Superior temporal gyrus (tissue), 1 donor: ENCODE data around the gene FOXB2.
"Not testable (repeated sequence)": the region's sequence is repeated elsewhere in the genome, so short reads cannot be mapped to it uniquely, and the experiment has no call there.

Experiments
- DNase-seq: peaks from one replicate; pipeline ENCODE4 v3.0.0-alpha.2; 2016; ENCODE audit errors: extremely low spot score

The FOXB2 gene

DNA sequence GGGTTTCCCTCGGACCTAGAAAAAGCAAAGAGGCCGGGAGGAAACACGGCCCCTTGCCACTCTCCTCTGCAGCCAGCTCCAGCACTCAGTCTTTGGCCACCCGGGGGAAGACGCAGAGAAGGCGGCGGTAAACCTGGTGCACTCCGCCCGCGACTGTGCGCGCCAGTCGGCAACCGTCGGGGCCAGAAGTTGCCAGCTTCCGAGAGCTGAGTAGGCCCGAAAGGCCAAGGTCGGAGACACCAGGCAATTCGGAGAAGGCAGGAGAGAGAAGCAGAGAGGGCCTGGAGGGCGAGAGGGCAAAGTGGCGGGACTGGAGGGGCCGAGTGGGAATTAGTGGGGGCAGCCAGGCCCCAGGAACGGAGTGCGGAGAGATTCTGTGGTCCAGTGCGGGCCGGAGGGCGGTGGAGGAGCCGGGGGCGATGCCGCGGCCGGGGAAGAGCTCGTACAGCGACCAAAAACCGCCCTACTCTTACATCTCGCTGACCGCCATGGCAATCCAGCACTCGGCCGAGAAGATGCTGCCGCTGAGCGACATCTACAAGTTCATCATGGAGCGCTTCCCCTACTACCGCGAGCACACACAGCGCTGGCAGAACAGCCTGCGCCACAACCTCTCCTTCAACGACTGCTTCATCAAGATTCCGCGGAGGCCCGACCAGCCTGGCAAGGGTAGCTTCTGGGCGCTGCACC lies at the start of gene FOXB2:
TSS of gene FOXB2 (plus strand) at position 420 of the 690 bp plus-strand sequence. CDS start at position 420, 0 bp downstream.
- no peak for DNase-seq

GRCh38 chr9:76969716-76970115 lies 49.7 kb upstream of the FOXB2 start:
- no peak for DNase-seq

DNA sequence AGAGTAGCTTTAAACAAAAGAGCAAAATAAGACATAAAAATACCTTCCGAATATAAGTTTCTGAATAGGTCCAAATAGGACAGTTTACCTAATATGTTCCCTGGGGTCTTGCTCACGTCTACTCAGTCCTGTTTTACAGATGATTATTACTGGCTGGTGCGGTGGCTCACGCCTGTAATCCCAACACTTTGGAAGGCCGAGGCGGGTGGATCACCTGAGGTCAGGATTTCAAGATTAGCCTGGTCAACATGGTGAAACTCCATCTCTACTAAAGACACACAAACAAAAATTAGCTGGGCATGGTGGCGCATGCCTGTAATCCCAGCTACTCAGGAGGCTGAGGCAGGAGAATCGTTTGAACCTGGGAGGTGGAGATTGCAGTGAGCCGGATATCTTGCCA lies 40.6 kb upstream of the FOXB2 start:
- DNase-seq, result not testable (repeated sequence)

DNA sequence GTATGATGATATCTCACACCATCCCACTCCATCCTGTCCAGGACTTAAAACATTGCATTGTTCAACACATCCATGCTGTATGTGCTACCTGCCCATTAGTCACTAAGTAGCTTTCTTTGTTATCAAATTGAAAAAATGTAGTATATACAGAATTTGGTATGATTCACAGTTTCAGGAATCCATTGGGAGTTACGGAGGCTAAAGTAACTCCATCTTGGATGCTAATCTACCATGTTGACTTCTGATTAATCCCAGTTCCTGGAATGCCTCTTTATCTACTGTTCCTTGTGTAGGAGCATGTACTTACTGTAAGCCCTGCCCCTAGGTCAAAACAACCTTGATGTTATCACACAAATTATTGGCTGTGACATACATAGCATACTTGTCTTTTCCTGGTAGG lies 38.9 kb upstream of the FOXB2 start:
- DNase-seq, result no peak

DNA sequence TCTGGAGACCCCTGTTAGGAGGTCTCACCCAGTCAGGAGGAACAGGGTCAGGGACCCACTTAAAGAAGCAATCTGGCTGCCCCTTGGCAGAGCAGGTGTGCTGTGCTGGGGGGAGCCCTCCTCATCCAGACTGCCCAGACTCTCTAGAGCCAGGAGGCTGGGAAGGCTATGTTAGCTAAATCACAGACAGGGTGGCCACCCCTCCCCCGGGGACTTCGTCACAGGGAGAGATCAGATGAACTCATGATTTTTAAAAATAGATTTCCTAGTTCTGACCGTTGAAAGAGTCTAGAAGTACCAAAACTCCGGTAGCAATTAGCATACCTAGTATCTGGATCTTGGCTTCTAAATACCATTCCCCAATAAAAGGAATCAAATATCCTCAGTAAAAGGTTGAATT lies 35.0 kb upstream of the FOXB2 start:
- no peak for DNase-seq

DNA sequence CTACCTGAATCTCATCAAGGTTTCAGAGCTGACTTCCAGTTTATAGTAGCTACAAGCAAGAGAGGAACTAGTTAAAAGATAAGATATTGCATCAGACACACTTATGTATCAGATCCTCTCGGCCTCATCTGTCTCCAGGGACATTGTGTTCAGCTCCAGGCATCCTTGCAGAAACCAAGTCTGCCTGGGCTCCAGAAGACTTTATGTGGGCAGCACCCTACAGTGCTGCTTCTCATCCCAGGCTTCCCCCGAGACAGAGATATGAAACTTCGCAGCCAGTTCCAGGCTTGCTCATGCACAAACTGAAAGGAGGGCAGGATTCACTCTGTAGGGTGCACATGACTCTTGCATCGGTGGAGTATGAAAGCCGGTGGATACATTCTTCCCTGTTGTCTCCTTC lies 33.9 kb upstream of the FOXB2 start:
- no peak for DNase-seq

DNA sequence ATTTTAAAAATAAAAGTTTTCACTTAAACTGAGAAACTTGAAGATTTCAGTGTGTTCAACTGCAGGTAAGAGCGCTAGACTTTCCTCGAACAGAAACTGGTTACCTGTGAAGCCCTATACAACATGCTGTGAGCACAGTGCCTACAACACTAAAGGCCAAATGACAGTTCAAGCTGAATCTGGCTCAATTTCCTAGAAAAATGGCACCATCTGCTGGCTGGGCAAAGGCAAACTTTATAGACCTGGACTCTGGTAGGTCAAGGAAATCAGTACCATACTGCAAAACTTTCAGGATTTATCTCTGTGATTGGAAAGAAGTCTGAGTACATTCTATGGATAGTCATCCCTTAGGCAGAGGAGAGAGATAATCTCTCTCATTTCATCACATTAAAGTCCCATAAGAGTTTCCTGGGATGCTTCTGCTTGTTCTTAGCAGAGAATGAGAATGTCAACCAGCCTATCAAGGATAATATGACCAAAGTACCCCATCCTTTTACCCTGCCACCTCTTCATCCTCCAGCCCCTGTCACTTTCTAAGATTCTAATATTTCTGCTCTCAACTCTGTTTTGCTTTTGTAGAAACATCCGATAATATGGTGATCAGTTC lies 31.8 kb upstream of the FOXB2 start:
- DNase-seq, result peak; percentile 92

DNA sequence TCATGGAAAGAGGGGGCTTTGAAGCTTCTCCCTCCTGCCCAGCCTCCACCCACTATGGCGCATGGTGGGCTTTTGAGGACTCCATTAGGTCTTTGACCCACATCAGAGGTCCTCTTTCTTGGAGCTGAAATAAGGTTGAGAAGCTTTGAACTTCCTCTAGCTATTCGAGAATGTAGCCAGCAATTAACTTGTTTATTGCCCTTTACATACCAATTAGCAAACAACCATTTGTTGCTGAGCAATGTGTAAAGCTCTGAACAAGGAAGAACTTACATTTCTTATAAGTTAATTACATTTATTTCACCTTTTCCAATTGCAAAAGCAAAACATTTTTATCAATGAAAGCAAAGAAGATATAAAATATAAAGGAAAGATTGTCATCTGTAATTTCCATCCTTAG lies 30.5 kb upstream of the FOXB2 start:
- DNase-seq, result no peak

GRCh38 chr9:76989501-76989900 lies 30.0 kb upstream of the FOXB2 start:
- peak; percentile 66 for DNase-seq

DNA sequence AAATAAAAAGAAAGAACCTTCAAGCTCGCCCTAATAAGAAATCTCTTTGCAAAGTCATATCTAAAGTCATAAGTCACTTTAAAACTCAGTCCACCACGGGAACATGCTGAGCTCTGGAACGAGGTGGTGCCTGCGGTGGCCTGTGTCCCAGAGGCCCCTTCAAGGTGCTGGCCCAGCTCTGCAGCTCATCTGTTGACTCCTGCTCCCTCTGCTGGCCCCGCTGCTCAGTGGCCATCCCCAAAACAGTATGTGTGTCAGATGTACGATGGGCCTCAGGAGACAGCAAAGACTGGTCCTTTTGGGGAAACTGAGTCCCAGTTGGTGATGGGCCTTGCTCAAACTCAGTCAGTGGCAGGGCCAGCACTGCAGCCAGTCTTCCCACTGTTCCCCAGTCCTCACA lies 22.8 kb upstream of the FOXB2 start:
- DNase-seq, result peak; percentile 56

- no peak for DNase-seq
Measured at GRCh38 chr9:76999261-76999660, 20.2 kb upstream of the FOXB2 start.

DNA sequence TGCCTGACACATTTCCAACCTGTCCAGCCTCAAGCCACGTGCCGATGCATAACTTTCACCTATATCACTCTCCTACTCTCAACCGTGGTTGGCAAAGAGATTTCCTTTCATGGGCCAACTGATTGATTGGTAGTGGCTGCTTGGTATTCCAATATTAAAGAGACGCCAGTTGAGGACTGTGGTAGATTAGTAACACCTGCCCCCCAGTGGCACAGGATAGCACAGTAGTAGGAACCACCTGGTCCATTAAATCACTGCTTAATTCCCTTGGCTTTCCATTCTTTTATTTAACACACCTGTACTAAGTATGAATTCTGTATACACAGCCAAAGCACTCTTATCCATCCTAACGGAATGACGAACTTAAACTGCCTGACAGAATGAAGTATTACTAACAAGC lies 19.1 kb upstream of the FOXB2 start:
- no peak for DNase-seq

GRCh38 chr9:77003366-77003765 lies 16.1 kb upstream of the FOXB2 start:
- no peak for DNase-seq

- DNase-seq, result no peak
Measured at GRCh38 chr9:77005216-77005615, 14.2 kb upstream of the FOXB2 start.

DNA sequence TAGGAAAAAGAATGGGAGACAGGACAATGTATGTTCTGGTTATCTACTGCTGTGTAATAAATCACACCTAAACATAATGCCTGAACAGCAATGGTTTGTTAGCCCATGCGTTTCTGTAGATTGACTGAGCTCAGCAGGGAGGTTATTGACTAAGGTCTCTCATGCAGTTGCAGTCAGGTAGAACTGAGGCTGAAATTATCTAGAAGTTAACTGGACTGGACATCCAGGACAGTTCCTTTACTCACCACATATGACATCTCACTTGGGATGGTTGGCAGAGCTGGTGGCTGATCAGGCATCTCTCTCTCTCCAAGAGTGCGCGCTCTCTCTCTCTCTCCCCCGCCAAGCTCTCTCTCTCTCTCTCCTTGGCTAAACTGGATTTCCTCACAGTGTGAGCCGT lies 8.9 kb upstream of the FOXB2 start:
- no peak for DNase-seq

DNA sequence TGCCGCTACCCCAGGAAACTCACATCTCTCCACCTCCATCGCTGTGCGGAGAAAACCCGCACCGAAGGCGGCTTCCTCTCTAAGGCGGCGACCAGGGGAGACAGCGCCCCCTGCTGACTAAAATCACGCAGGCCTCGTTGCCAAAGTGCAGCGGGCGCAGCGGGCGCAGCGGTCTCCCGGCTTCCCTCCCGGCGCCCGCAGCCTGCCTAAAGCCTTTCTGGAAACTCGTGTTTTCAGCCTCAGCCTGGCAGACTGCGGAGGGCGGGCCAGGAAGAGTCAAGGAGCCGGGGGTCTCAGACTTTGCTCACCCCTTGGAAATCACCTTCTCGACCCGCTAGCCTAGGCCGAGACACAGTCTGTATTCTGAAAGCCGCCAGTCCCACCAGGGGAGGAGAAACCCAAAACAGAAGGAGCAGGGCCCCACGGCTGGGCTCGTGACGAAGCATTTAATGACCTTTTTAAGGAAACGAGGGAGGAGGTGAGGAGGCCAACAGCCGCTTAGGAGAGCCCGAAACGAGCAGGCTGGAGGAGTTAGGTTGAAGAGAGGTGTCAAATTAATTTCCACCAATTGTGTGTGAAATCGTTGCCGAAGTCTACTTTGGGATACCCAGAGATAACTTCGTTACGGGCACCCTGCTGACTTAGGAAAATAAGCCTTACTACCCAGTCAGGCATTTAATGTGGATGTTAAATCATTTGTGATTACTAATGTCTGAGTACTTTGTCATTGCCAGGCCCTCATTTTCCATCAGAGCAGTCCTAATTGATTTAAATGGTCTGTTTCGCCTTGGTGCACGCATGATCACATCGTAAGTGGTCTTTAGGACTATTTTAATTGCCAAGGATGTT lies 7.3 kb upstream of the FOXB2 start:
- peak; percentile 48 for DNase-seq

DNA sequence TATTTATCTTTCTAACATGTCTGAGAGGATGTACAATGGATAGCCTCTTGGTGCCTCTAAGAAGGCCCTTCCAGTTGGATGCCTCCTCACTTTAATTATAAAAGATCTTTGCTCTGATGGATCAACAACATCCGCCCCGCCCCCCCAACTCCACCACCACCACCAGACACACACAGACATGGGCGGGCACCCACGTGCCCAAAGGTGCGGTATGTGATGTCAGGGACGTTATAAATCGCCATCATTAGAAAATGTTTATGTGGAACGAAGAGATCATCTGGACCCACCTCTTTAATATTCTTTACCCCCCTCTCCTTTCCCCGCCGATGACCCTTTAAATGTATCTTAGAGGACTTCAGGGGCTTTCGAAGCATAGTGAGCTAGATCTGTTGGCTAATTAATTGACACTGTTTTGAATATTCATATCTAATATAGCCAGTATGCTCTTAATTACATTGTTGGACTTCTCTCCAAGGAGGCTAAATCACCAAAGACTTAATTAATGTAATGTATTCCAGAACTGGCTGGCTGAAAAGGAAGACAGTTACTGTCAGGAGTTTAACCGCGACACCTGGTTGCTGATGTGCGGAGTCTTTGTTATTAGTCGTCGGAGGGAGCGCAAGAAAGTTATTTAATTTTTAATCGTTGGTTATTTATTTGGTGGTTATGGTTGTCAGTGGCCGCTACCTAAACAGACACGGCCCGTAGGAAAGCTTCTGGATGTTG lies 6.1 kb upstream of the FOXB2 start:
- DNase-seq, result no peak

DNA sequence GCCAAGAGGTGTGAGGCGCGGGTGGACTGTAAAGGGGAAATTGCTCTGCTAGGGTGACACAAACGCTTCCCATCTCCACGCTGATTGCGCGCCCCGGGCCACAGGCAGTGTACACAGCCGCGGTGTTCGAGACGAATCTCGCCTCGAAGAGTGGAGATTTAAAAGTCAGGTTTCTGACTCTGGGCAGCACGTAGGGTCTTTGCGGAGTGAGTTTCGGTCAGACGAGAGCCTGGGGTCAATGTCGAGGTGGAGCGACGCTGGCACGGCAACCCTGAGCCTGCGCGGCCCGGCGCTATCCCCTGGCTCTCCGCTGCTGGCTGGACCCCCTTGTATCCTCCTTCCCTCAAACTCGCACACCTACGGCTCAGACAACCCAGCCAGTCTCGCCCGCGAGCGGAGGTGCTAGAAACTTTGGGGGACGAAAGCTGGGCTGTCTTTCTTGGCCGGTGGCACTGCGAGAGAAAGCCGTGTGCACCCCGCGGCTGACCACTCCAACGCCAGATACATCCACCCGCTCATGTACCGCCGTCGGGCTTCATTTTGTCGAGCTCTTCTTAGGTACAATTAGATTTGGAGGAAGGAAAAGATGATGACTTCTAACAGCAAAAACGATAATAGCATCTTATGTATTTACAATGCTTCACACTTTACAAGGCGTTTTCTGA lies 5.4 kb upstream of the FOXB2 start:
- DNase-seq, result no peak

DNA sequence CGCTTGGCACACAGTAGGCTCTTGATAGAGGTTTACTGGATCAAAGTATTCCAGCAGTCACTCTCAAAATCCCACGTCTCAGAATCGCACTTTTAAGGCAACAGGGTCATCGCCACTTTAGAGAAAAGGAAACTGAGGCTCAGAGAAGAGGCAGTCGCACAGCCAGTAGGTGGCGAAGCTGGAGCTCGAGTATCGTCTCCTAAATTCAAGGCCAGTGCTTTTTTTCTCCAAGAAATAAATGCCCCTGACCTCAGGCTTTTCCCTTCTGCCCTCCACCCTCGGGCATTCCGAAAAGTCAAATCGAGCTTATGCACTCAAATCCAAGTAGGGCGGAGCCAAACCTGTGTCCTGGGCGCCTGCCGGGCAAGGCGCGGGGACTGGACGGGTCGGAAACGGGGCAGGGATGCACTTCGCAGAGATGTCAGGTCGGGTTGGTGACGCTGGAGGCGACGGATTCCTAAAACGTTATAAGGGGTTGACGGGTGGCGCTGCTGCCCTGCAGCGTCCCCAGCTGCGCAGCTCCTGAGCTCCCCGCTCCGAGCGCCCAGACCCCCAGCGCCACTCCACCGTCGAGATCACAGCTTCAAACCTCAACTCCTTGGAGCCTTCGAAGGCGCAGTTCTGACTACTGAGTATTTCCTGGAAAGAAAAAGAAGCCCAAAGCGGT lies 4.7 kb upstream of the FOXB2 start:
- no peak for DNase-seq

DNA sequence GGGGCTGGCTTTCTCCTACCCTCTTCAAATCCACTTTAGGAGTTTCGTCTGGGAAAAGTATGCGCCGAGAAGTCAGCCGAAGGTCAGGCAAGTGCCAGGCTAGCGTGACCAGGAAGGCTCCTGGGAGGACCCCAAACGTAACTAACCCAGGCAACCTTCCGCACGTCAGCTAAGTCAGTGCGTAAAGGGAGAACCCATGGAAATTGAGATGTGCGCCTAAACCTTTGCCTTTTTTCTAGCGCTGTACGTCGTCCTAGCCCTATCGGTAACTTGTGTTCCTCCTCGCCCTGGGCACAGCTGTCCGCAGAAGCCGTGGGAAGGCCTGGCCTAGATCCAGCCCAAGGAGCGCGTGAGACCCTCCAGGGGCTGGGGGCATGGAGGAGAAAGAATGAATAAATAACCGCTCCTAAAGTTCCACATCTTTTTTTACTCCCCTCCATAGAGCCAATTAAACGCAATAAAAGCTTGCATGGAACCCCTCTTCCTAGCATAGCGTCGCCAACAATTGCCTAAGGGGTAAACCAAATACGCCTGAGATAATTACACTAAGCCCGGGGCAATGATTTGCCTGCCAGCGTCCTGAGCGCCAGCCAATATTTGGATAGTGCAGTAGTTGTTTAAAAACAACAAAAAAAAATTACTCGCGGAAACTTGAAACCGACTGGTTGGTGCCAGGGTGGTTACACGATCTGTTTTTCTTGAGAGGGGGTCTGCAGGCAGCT lies 4.0 kb upstream of the FOXB2 start:
- DNase-seq, result no peak
